Loucy (cell line): ENCODE results near the gene MED14.
A peak's percentile ranks its signal among the peaks of the same experiment; 100 is the strongest.

Source experiments
- H2AFZ ChIP-seq: fragments of 200-600 bp; sonication (generic); 2 replicates; pipeline ENCODE4 v1.6.0; 2016; ENCODE audit warnings: antibody characterized with exemption, mild to moderate bottlenecking, low read length, moderate library complexity
- H3F3A ChIP-seq: fragments of 200-600 bp; 2 replicates; pipeline ENCODE4 v1.6.0; 2016; ENCODE audit warnings: antibody characterized with exemption, low read depth, mild to moderate bottlenecking
- H3K27me3 ChIP-seq: fragments of 200-600 bp; sonication (generic); 2 replicates; pipeline ENCODE4 v1.6.1; 2014; ENCODE audit warnings: low read length, mild to moderate bottlenecking; ENCODE audit not compliant: insufficient read depth, poor library complexity, severe bottlenecking
- H3K36me3 ChIP-seq: fragments of 200-600 bp; sonication (generic); 2 replicates; pipeline ENCODE4 v1.6.1; 2016; ENCODE audit warnings: low read length; ENCODE audit not compliant: insufficient read depth
- H3K4me1 ChIP-seq: fragments of 200-600 bp; sonication (generic); 2 replicates; pipeline ENCODE4 v1.5.1; 2014; ENCODE audit warnings: low read length, mild to moderate bottlenecking; ENCODE audit not compliant: insufficient read depth, poor library complexity, severe bottlenecking
- H3K4me2 ChIP-seq: fragments of 200-600 bp; sonication (generic); 2 replicates; pipeline ENCODE4 v1.6.0; 2014; ENCODE audit warnings: antibody characterized with exemption, low read length, low read depth, mild to moderate bottlenecking; ENCODE audit not compliant: poor library complexity, severe bottlenecking
- H3K4me3 ChIP-seq: fragments of 200-600 bp; sonication (generic); 2 replicates; pipeline ENCODE4 v1.5.1; 2014; ENCODE audit warnings: low read length, mild to moderate bottlenecking, mixed read lengths; ENCODE audit not compliant: poor library complexity, severe bottlenecking
- H3K79me2 ChIP-seq: fragments of 200-600 bp; sonication (generic); 2 replicates; pipeline ENCODE4 v1.6.1; 2014; ENCODE audit warnings: low read length; ENCODE audit not compliant: insufficient read depth
- H3K9ac ChIP-seq: fragments of 200-600 bp; sonication (generic); 2 replicates; pipeline ENCODE4 v1.6.0; 2014; ENCODE audit warnings: mild to moderate bottlenecking, low read depth, low read length, moderate library complexity; ENCODE audit not compliant: poor library complexity, severe bottlenecking
- H3K9me2 ChIP-seq: fragments of 200-600 bp; sonication (generic); replicated peaks from 2 replicates; pipeline ENCODE4 v1.6.1; 2016; ENCODE audit warnings: low read depth, low read length, mixed read lengths
- H3K9me3 ChIP-seq: fragments of 200-600 bp; sonication (generic); 2 replicates; pipeline ENCODE4 v1.6.1; 2014; ENCODE audit warnings: mild to moderate bottlenecking, antibody characterized with exemption, low read length, low read depth; ENCODE audit not compliant: insufficient read depth
- H4K20me1 ChIP-seq: fragments of 200-600 bp; sonication (generic); 2 replicates; pipeline ENCODE4 v1.6.0; 2014; ENCODE audit warnings: antibody characterized with exemption, low read length, mild to moderate bottlenecking; ENCODE audit not compliant: insufficient read depth, poor library complexity, severe bottlenecking
- EZH2phosphoT487 ChIP-seq: fragments of 200-600 bp; IDR thresholded peaks from 2 replicates; pipeline ENCODE4 v1.6.1; 2018; ENCODE audit warnings: antibody characterized with exemption, mild to moderate bottlenecking, moderate library complexity, borderline replicate concordance
- TF ChIP-seq, protein P1 (sequence below): fragments of 200-600 bp; sonication (generic); conservative IDR thresholded peaks from 2 replicates; pipeline ENCODE4 v1.5.1; 2014; ENCODE audit warnings: mild to moderate bottlenecking, antibody characterized with exemption, low read length

The MED14 gene

DNA sequence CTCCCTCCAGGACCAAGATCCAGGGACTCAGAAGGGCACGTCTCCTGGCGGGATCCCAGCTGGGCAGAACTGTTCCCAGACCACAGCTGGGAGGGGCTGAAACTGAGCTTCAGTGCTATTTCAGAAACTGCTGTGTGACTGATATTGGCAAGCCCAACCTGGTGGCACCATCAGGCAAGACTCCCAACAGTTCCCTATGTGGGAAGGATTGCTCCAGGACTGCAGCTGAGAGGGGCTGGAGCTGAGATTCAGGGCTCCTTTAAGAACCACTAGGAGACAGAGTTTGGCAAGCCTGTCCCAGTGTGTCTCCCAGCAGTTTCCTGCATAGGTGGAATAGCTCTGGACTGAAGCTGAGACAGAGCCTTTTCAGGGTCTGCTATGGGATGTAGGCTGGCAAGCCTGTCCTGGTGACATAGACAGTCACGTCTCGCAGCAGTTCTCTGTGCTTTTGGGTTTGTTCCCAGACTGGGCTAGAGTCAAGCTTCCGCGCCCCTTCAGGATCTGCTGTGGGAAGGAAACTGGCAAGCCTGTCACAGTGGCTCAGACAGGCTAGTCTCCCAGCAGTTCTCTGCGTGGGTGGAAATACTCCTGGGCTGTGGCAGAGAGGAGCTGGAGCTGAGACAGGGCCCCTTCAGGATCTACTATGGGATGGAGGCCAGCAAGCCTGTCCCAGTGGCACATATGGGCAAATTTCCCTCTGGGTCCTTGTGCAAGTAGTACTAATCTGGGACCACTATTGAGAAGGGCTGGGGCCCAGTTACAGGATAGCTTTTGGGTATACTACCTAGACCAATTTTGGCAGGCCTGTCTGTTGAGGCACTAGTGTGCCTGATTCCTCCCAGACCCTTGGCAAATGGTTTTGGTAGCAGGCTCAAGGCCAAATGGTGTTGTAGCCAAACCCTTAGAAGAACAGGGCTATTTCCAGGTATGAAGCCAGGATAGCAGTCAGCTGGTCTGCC, 20.2 kb upstream of the MED14 start:
- no peaks in the 10 kb centered on the region for H3K79me2 ChIP-seq
- no peak overlapping the region for H3K9ac ChIP-seq
- no peak overlapping the region for H3K4me3 ChIP-seq
- no peaks in the 10 kb centered on the region for H3K9me2 ChIP-seq
- H3F3A ChIP-seq = no peaks in the 10 kb centered on the region
- no peak overlapping the region for H3K4me2 ChIP-seq
- H3K36me3 ChIP-seq = no peaks in the 10 kb centered on the region
- no peaks in the 10 kb centered on the region for H3K4me1 ChIP-seq
- no peak for TF ChIP-seq EZH2phosphoT487
- TF ChIP-seq, protein P1, sequence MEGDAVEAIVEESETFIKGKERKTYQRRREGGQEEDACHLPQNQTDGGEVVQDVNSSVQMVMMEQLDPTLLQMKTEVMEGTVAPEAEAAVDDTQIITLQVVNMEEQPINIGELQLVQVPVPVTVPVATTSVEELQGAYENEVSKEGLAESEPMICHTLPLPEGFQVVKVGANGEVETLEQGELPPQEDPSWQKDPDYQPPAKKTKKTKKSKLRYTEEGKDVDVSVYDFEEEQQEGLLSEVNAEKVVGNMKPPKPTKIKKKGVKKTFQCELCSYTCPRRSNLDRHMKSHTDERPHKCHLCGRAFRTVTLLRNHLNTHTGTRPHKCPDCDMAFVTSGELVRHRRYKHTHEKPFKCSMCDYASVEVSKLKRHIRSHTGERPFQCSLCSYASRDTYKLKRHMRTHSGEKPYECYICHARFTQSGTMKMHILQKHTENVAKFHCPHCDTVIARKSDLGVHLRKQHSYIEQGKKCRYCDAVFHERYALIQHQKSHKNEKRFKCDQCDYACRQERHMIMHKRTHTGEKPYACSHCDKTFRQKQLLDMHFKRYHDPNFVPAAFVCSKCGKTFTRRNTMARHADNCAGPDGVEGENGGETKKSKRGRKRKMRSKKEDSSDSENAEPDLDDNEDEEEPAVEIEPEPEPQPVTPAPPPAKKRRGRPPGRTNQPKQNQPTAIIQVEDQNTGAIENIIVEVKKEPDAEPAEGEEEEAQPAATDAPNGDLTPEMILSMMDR = no peak
- no peaks in the 10 kb centered on the region for H4K20me1 ChIP-seq
- H3K9me3 ChIP-seq = no peaks in the 10 kb centered on the region
- no peak overlapping the region for H2AFZ ChIP-seq
- no peaks in the 10 kb centered on the region for H3K27me3 ChIP-seq

- no peak for TF ChIP-seq EZH2phosphoT487
- TF ChIP-seq, protein P1 = no peak
- no peak overlapping the region for H3K9ac ChIP-seq
These were observed 14.5 kb upstream of the MED14 start for GRCh38 chrX:40749681-40750494.

DNA sequence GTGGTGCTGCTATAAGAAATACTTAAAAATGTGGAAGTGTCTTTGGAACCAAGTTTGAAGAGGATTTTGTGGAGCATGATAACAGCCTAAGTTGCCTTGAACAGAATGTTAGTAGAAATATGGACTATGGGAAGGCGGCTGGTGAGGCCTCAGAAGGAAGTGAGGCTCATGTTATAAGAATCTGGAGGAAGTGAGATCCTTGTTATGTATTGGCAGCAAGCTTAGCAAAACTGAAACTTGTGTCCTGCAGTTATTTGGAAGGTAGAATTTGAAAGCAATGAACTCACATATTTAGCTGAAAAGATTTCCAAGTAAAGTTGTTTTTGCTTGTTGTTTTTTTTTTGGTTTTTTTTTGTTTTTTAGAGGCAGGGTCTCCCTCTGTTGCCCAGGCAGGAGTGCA, 13.6 kb upstream of the MED14 start:
- no peaks in the 10 kb centered on the region for H3F3A ChIP-seq
- TF ChIP-seq, protein P1 = no peak
- H3K9ac ChIP-seq = no peak overlapping the region
- H3K9me3 ChIP-seq = no peaks in the 10 kb centered on the region
- no peaks in the 10 kb centered on the region for H3K9me2 ChIP-seq
- no peak overlapping the region for H3K4me3 ChIP-seq
- peak overlapping the region; percentile 14; the same call in 1 of the 2 replicates for H2AFZ ChIP-seq
- H3K27me3 ChIP-seq = no peaks in the 10 kb centered on the region
- H3K4me1 ChIP-seq = peaks cover 9% of the 10 kb centered on the region
- H3K4me2 ChIP-seq = peak overlapping the region; percentile 0
- no peaks in the 10 kb centered on the region for H3K36me3 ChIP-seq
- H4K20me1 ChIP-seq = no peaks in the 10 kb centered on the region
- H3K79me2 ChIP-seq = no peaks in the 10 kb centered on the region

More at GRCh38 chrX:40749681-40750494, 14.5 kb upstream of the MED14 start:
- H3K27me3 ChIP-seq = no peaks in the 10 kb centered on the region
- no peaks in the 10 kb centered on the region for H4K20me1 ChIP-seq
- no peak overlapping the region for H3K4me3 ChIP-seq
- H3K4me2 ChIP-seq = no peak overlapping the region
- peak overlapping the region; percentile 76; the same call in 1 of the 2 replicates for H2AFZ ChIP-seq
- no peaks in the 10 kb centered on the region for H3K9me2 ChIP-seq
- H3F3A ChIP-seq = no peaks in the 10 kb centered on the region
- no peaks in the 10 kb centered on the region for H3K79me2 ChIP-seq
- no peaks in the 10 kb centered on the region for H3K36me3 ChIP-seq
- H3K9me3 ChIP-seq = no peaks in the 10 kb centered on the region
- peaks cover 9% of the 10 kb centered on the region for H3K4me1 ChIP-seq
